K562 (cell line): ENCODE data around the gene PPP4R3A. TPM values are rescaled to one million over a fixed set of nuclear protein-coding genes. Genes with fewer than 3 reads are reported as not detected.

Experiments used
- CHAMP1 ChIP-seq: fragments of 450-650 bp; IDR thresholded peaks from 2 replicates; pipeline ENCODE4 v1.6.1; 2016; ENCODE audit warnings: mild to moderate bottlenecking
- CTCFL ChIP-seq: IDR thresholded peaks from 2 replicates; pipeline ENCODE4 v1.6.1; 2011; ENCODE audit warnings: borderline replicate concordance, low read depth, mild to moderate bottlenecking, moderate library complexity, low read length; ENCODE audit not compliant: insufficient read depth, poor library complexity, severe bottlenecking
- KLF1 ChIP-seq: fragments of 450-650 bp; IDR thresholded peaks from 2 replicates; pipeline ENCODE4 v1.6.1; 2016; ENCODE audit warnings: missing genetic modification characterization, missing compliant biosample characterization
- MAZ ChIP-seq, 2 experiments: fragments of 450-650 bp in 1 of 2; sonication (generic) in 1 of 2; formaldehyde crosslinking; IDR thresholded peaks in 1 of 2; conservative IDR thresholded peaks in 1 of 2; 2 replicates each; pipeline versions ENCODE4 v1.4.0 to v1.5.0; 2020; ENCODE audit warnings: mild to moderate bottlenecking in 1 of 2, missing genetic modification reagents in 1 of 2
- PTRF ChIP-seq: fragments of 450-650 bp; IDR thresholded peaks from 2 replicates; pipeline ENCODE4 v1.6.1; 2016; ENCODE audit warnings: mild to moderate bottlenecking, missing genetic modification characterization, missing compliant biosample characterization
- SIN3A ChIP-seq, 2 experiments: fragments of 150-350 bp in 1 of 2; IDR thresholded peaks; 2 replicates each; pipeline ENCODE4 v1.6.1; 2011 to 2016; ENCODE audit warnings: borderline replicate concordance in 2 of 2, low read depth in 2 of 2, low read length in 2 of 2, mild to moderate bottlenecking in 2 of 2, moderate library complexity in 2 of 2; ENCODE audit not compliant: control insufficient read depth in 1 of 2
- SPI1 ChIP-seq: IDR thresholded peaks from 2 replicates; pipeline ENCODE4 v1.6.1; 2011; ENCODE audit warnings: low read depth, low read length, control low read depth, borderline replicate concordance
- UBTF ChIP-seq, 2 experiments: IDR thresholded peaks; 2 replicates each; pipeline ENCODE4 v1.6.1; 2012; ENCODE audit warnings: improper control_type of control experiment in 2 of 2, low read depth in 2 of 2, low read length in 2 of 2, borderline replicate concordance in 1 of 2
- ZBTB11 ChIP-seq, 3 experiments: fragments of 200-800 bp in 1 of 3; fragments of 250-450 bp in 1 of 3; fragments of 450-650 bp in 1 of 3; sonication (Bioruptor Pico) in 1 of 3; sonication (Bioruptor generic) in 1 of 3; formaldehyde crosslinking in 1 of 3; IDR thresholded peaks; 2 replicates each; pipeline versions ENCODE4 v1.6.1 to v1.8.0; 2016 to 2022; ENCODE audit warnings: mild to moderate bottlenecking in 2 of 3, missing genetic modification characterization in 2 of 3, missing compliant biosample characterization in 1 of 3, moderate library complexity in 1 of 3
- ZBTB7A ChIP-seq: IDR thresholded peaks from 2 replicates; pipeline ENCODE4 v1.6.1; 2011; ENCODE audit warnings: low read depth, mild to moderate bottlenecking, low read length, moderate library complexity, borderline replicate concordance; ENCODE audit not compliant: control insufficient read depth
- ZKSCAN8 ChIP-seq: fragments of 200-800 bp; sonication (Bioruptor generic); IDR thresholded peaks from 2 replicates; pipeline ENCODE4 v1.6.1; 2016; ENCODE audit warnings: missing genetic modification characterization, missing compliant biosample characterization
- ZNF3 ChIP-seq: fragments of 250-450 bp; sonication (Bioruptor Pico); IDR thresholded peaks from 2 replicates; pipeline ENCODE4 v1.5.0; 2021; ENCODE audit warnings: mild to moderate bottlenecking, moderate library complexity
- ZNF780A ChIP-seq: fragments of 250-450 bp; sonication (Bioruptor Pico); IDR thresholded peaks from 2 replicates; pipeline ENCODE4 v1.5.0; 2021; ENCODE audit warnings: mild to moderate bottlenecking
- ZSCAN29 ChIP-seq: fragments of 450-650 bp; IDR thresholded peaks from 2 replicates; pipeline ENCODE4 v1.6.1; 2017
- polyA plus RNA-seq, 8 experiments: library from polyadenylated mRNA; depleted of rRNA in 4 of 8; stranded (reverse) in 5 of 8; unstranded in 3 of 8; fragments of >200 nt; fragmentation: Nextera tagmentation in 2 of 8; fragmentation: Illumina TruSeq in 1 of 8; extraction: Ambion mirVana in 2 of 8; extraction: Trizol in 1 of 8; gene quantifications; 2 replicates each; pipeline versions ENCODE4 v1.2.1 to v1.2.3, GENCODE V29; 2011 to 2014; ENCODE audit warnings: inconsistent platforms in 1 of 8, missing spikeins in 1 of 8
- total RNA-seq, 7 experiments: library from RNA; depleted of rRNA in 6 of 7; stranded (reverse); fragments of >200 nt in 6 of 7; fragmentation: Illumina TruSeq in 2 of 7; extraction: Trizol in 2 of 7; gene quantifications; 2 replicates each; pipeline versions ENCODE4 v1.2.1 to v1.2.3, GENCODE V29; 2011 to 2021; ENCODE audit warnings: low replicate concordance in 1 of 7

Gene PPP4R3A
- total and polyA plus RNA-seq, 9 of the 15 experiments (the other 6 are each of a cell fraction or from before 2014, with no cell fraction given): 9.5 to 54.9 (median 44.9) TPM

GRCh38 chr14:91417120-91417982 lies 92.8 kb downstream of the PPP4R3A start, which contains the start of gene CCDC88C (continued):
- TF ChIP-seq UBTF (IDR thresholded peaks at IDR 0.05; ENCODE audit: borderline replicate concordance in 1 of 2, low read depth in 2 of 2, low read length in 2 of 2) (0 out of 4 replicates have a peak, but pooled peaks have one; percentile 48 to 53), CHAMP1 (no peak), KLF1 (no peak), SPI1 (0 out of 2 replicates have a peak, but pooled peaks have one; percentile 4), ZBTB7A (peak; percentile 54; the same call in 1 of the 2 replicates), PTRF (tag) (no peak), ZSCAN29 (no peak), ZNF780A (CRISPR knock-in tag) (no peak), SIN3A (IDR thresholded peaks at IDR 0.05; ENCODE audit: borderline replicate concordance in 2 of 2, control insufficient read depth in 1 of 2, low read depth in 2 of 2, low read length in 2 of 2) (peak in 1 of 2 experiments; percentile 9; a peak in 1 of 4 replicates), MAZ (CRISPR knock-in tag; conservative IDR thresholded peaks at IDR 0.05 in 1 of 2, IDR thresholded peaks at IDR 0.05 in 1 of 2) (peak; percentile 7 to 54; a peak in 1 of 4 replicates), ZBTB11 (CRISPR knock-in tag; IDR thresholded peaks at IDR 0.05) (0 out of 6 replicates have a peak, but pooled peaks of 1 of the 3 experiments have one; percentile 3), ZNF3 (CRISPR knock-in tag) (no peak), CTCFL (peak; percentile 56), ZKSCAN8 (CRISPR knock-in tag) (no peak)
